ENCODE measurements around the gene ZCCHC7. TPM values are rescaled to one million over a fixed set of nuclear protein-coding genes. Genes with fewer than 3 reads are reported as not detected.

ZCCHC7 gene
- polyA plus RNA-seq, 2 of the 4 experiments (the other 2 are of a cell fraction), result 15.7 to 30.0 TPM

DNA sequence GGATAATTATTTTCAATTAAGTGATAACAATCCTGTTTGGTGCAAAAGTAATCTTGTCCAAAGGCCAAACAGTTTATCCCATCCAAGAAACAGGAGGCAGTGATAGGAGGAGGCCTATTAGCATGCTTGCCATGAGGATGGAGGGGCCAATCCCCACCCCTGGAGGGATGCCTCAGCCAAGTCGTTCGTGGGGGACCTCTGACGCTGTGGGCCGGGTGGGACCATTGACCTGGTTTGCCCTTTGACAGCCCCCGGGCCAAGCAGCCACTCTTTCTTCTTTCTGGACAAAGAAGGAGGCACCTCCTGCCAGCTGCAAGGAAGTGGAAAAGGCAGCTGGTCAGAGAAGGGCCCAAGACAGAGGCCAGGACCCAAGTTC is 262.6 kb downstream of the ZCCHC7 start:
- no peak for ATAC-seq
- Histone ChIP-seq H3K9me3 (no peaks in the 10 kb centered on the region), H3K27ac (no peak overlapping the region), H3K4me3 (no peak overlapping the region), H3K4me1 (no peaks in the 10 kb centered on the region), H3K4me2 (no peak overlapping the region)
- POLR2A ChIA-PET, result no interaction called here
- FAIRE-seq, result no peak
- CTCF ChIA-PET, result interaction anchor here (0.6 to 1.5 kb wide), 4 partner anchors 12 to 750 kb away, joined by 3 to 4 read pairs (median 4); no protein-coding TSS in a partner anchor
- 56% methylated on average over 5 of the region's 5 CpGs for WGBS (ENCODE audit: missing lambda C conversion rate)
- TF ChIP-seq, protein P1, sequence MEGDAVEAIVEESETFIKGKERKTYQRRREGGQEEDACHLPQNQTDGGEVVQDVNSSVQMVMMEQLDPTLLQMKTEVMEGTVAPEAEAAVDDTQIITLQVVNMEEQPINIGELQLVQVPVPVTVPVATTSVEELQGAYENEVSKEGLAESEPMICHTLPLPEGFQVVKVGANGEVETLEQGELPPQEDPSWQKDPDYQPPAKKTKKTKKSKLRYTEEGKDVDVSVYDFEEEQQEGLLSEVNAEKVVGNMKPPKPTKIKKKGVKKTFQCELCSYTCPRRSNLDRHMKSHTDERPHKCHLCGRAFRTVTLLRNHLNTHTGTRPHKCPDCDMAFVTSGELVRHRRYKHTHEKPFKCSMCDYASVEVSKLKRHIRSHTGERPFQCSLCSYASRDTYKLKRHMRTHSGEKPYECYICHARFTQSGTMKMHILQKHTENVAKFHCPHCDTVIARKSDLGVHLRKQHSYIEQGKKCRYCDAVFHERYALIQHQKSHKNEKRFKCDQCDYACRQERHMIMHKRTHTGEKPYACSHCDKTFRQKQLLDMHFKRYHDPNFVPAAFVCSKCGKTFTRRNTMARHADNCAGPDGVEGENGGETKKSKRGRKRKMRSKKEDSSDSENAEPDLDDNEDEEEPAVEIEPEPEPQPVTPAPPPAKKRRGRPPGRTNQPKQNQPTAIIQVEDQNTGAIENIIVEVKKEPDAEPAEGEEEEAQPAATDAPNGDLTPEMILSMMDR (IDR thresholded peaks at IDR 0.05), result no peak
- TF ChIP-seq, protein P2, sequence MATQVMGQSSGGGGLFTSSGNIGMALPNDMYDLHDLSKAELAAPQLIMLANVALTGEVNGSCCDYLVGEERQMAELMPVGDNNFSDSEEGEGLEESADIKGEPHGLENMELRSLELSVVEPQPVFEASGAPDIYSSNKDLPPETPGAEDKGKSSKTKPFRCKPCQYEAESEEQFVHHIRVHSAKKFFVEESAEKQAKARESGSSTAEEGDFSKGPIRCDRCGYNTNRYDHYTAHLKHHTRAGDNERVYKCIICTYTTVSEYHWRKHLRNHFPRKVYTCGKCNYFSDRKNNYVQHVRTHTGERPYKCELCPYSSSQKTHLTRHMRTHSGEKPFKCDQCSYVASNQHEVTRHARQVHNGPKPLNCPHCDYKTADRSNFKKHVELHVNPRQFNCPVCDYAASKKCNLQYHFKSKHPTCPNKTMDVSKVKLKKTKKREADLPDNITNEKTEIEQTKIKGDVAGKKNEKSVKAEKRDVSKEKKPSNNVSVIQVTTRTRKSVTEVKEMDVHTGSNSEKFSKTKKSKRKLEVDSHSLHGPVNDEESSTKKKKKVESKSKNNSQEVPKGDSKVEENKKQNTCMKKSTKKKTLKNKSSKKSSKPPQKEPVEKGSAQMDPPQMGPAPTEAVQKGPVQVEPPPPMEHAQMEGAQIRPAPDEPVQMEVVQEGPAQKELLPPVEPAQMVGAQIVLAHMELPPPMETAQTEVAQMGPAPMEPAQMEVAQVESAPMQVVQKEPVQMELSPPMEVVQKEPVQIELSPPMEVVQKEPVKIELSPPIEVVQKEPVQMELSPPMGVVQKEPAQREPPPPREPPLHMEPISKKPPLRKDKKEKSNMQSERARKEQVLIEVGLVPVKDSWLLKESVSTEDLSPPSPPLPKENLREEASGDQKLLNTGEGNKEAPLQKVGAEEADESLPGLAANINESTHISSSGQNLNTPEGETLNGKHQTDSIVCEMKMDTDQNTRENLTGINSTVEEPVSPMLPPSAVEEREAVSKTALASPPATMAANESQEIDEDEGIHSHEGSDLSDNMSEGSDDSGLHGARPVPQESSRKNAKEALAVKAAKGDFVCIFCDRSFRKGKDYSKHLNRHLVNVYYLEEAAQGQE (IDR thresholded peaks at IDR 0.05), result no peak
- TF ChIP-seq NR3C1 (IDR thresholded peaks at IDR 0.05) (no peak), HOXB5 (CRISPR knock-in tag; IDR thresholded peaks at IDR 0.05) (no peak), MYC (IDR thresholded peaks at IDR 0.05; ENCODE audit: borderline replicate concordance, low read length) (no peak), MAZ (IDR thresholded peaks at IDR 0.05; ENCODE audit: borderline replicate concordance, low read depth, low read length) (no peak), POLR2A (IDR thresholded peaks at IDR 0.05; ENCODE audit: low read length) (no peak), CHD2 (IDR thresholded peaks at IDR 0.05; ENCODE audit: low read length, partially characterized antibody) (no peak), BHLHE40 (IDR thresholded peaks at IDR 0.05; ENCODE audit: low read depth, low read length) (no peak), CBX8 (IDR thresholded peaks at IDR 0.05) (no peak), JUN (IDR thresholded peaks at IDR 0.05) (no peak), RFX5 (IDR thresholded peaks at IDR 0.05) (no peak), SMC3 (IDR thresholded peaks at IDR 0.05) (no peak), RCOR1 (IDR thresholded peaks at IDR 0.05; ENCODE audit: low read depth, low read length) (no peak), SREBF2 (IDR thresholded peaks at IDR 0.05) (no peak)
- TF ChIP-seq, protein P3, sequence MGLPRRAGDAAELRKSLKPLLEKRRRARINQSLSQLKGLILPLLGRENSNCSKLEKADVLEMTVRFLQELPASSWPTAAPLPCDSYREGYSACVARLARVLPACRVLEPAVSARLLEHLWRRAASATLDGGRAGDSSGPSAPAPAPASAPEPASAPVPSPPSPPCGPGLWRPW (IDR thresholded peaks at IDR 0.05), result no peak
- TF ChIP-seq, protein P4, sequence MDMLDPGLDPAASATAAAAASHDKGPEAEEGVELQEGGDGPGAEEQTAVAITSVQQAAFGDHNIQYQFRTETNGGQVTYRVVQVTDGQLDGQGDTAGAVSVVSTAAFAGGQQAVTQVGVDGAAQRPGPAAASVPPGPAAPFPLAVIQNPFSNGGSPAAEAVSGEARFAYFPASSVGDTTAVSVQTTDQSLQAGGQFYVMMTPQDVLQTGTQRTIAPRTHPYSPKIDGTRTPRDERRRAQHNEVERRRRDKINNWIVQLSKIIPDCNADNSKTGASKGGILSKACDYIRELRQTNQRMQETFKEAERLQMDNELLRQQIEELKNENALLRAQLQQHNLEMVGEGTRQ (IDR thresholded peaks at IDR 0.05), result no peak
- TF ChIP-seq, protein P5, sequence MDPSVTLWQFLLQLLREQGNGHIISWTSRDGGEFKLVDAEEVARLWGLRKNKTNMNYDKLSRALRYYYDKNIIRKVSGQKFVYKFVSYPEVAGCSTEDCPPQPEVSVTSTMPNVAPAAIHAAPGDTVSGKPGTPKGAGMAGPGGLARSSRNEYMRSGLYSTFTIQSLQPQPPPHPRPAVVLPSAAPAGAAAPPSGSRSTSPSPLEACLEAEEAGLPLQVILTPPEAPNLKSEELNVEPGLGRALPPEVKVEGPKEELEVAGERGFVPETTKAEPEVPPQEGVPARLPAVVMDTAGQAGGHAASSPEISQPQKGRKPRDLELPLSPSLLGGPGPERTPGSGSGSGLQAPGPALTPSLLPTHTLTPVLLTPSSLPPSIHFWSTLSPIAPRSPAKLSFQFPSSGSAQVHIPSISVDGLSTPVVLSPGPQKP (IDR thresholded peaks at IDR 0.05; ENCODE audit: low read depth, low read length), result no peak
- no peak for DNase-seq (ENCODE audit: low read depth in 1 of 2, low spot score in 1 of 2)

DNA sequence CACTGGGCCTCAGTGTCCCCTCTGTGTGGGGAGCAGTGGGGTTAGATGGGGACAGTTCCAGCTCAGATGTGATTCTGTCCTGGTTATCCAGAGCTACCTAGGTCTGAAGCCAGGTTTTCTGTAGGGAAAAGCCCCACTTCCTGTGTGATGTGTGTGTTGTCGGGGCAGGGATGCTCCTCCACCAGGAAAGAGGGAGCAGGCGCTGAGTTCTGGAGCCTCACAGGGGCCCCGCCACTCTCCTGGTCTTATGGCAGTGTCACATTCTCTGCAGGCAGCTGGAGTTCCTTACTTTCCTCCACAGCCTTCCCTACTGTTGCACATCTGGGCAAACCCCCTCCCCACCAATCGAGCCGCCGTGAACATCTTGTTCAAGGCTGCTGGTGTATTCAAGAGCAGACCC is 263.0 kb downstream of the ZCCHC7 start:
- no peaks in the 10 kb centered on the region for H3K9me3 ChIP-seq
- H3K27ac ChIP-seq, result no peak overlapping the region
- no peak overlapping the region for H3K4me2 ChIP-seq
- 72% methylated on average over 6 of the region's 6 CpGs for WGBS (ENCODE audit: missing lambda C conversion rate)
- DNase-seq (ENCODE audit: low read depth in 1 of 2, low spot score in 1 of 2) (no peak), FAIRE-seq (no peak), ATAC-seq (no peak)
- ChIA-PET CTCF (interaction anchor here (0.6 to 1.0 kb wide), 2 partner anchors 21 to 31 kb away, joined by 3 to 4 read pairs; no protein-coding TSS in a partner anchor), POLR2A (no interaction called here)
- no peak overlapping the region for H3K4me3 ChIP-seq
- H3K4me1 ChIP-seq, result no peaks in the 10 kb centered on the region
- TF ChIP-seq KDM5A (IDR thresholded peaks at IDR 0.05) (no peak), HDAC2 (IDR thresholded peaks at IDR 0.05) (no peak), EHF (CRISPR knock-in tag; IDR thresholded peaks at IDR 0.05) (no peak), PHF8 (IDR thresholded peaks at IDR 0.05; ENCODE audit: borderline replicate concordance, low read depth) (no peak), RFX5 (IDR thresholded peaks at IDR 0.05) (no peak), HOXB13 (CRISPR knock-in tag; IDR thresholded peaks at IDR 0.05; ENCODE audit: low read depth) (no peak), MAFK (IDR thresholded peaks at IDR 0.05; ENCODE audit: partially characterized antibody) (no peak), ZNF302 (CRISPR knock-in tag; IDR thresholded peaks at IDR 0.05) (no peak), SREBF2 (IDR thresholded peaks at IDR 0.05) (no peak), NFE2L2 (conservative IDR thresholded peaks at IDR 0.05; ENCODE audit: low read length) (no peak)
- TF ChIP-seq, protein P6, sequence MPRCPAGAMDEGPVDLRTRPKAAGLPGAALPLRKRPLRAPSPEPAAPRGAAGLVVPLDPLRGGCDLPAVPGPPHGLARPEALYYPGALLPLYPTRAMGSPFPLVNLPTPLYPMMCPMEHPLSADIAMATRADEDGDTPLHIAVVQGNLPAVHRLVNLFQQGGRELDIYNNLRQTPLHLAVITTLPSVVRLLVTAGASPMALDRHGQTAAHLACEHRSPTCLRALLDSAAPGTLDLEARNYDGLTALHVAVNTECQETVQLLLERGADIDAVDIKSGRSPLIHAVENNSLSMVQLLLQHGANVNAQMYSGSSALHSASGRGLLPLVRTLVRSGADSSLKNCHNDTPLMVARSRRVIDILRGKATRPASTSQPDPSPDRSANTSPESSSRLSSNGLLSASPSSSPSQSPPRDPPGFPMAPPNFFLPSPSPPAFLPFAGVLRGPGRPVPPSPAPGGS (IDR thresholded peaks at IDR 0.05), result no peak
- TF ChIP-seq, protein P5 (IDR thresholded peaks at IDR 0.05; ENCODE audit: low read depth, low read length), result no peak
- TF ChIP-seq, protein P7, sequence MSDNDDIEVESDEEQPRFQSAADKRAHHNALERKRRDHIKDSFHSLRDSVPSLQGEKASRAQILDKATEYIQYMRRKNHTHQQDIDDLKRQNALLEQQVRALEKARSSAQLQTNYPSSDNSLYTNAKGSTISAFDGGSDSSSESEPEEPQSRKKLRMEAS (IDR thresholded peaks at IDR 0.05), result no peak
- TF ChIP-seq, protein P3 (IDR thresholded peaks at IDR 0.05), result no peak
